NCI-H82 (cell line): ENCODE measurements around the gene C6.
"Not testable (repeated sequence)": the region's sequence is repeated elsewhere in the genome, so short reads cannot be mapped to it uniquely, and the experiment has no call there.

Experiments used
- DNase-seq: peaks from one replicate; lab custom pipeline; 2025; lab: John Stamatoyannopoulos, UW

Gene C6

GRCh38 chr5:41213340-41213739 lies at the start of gene C6:
C6 (minus strand) TSS chr5:41213532; CDS start chr5:41203230, 10,302 bp downstream.
- DNase-seq: no peak

GRCh38 chr5:41256400-41256799 lies 43.1 kb upstream of the C6 start:
- no peak for DNase-seq

- no peak for DNase-seq
Observed at GRCh38 chr5:41253109-41253508, 39.8 kb upstream of the C6 start.

- DNase-seq: no peak
Observed at GRCh38 chr5:41252036-41252435, 38.7 kb upstream of the C6 start.

GRCh38 chr5:41250351-41250987 lies 37.1 kb upstream of the C6 start:
- no peak for DNase-seq

- no peak for DNase-seq
Observed at GRCh38 chr5:41247135-41247534, 33.8 kb upstream of the C6 start.

- no peak for DNase-seq
Observed at GRCh38 chr5:41246376-41246775, 33.0 kb upstream of the C6 start.

GRCh38 chr5:41243558-41243957 lies 30.2 kb upstream of the C6 start:
- no peak for DNase-seq

- no peak for DNase-seq
Observed at GRCh38 chr5:41240985-41241384, 27.7 kb upstream of the C6 start.

GRCh38 chr5:41240390-41240789 lies 27.1 kb upstream of the C6 start:
- no peak for DNase-seq

GRCh38 chr5:41234475-41234874 lies 21.1 kb upstream of the C6 start:
- DNase-seq: no peak

GRCh38 chr5:41232797-41233196 lies 19.5 kb upstream of the C6 start:
- DNase-seq: no peak

- not testable (repeated sequence) for DNase-seq
Observed at GRCh38 chr5:41230276-41230675, 16.9 kb upstream of the C6 start.

- DNase-seq: no peak
Observed at GRCh38 chr5:41223962-41224361, 10.6 kb upstream of the C6 start.

- DNase-seq: no peak
Observed at GRCh38 chr5:41219658-41220269, 6.4 kb upstream of the C6 start.

- DNase-seq: no peak
Observed at GRCh38 chr5:41218929-41219657, 5.8 kb upstream of the C6 start.

- no peak for DNase-seq
Observed at GRCh38 chr5:41214182-41214581, 850 bp upstream of the C6 start.

- no peak for DNase-seq
Observed at GRCh38 chr5:41212935-41213334, 397 bp downstream of the C6 start.

GRCh38 chr5:41211417-41211816 lies 1.9 kb downstream of the C6 start:
- no peak for DNase-seq

- DNase-seq: not testable (repeated sequence)
Observed at GRCh38 chr5:41205475-41205874, 7.9 kb downstream of the C6 start.

- no peak for DNase-seq
Observed at GRCh38 chr5:41203033-41203432, 10.3 kb downstream of the C6 start.

GRCh38 chr5:41201082-41201772 lies 12.1 kb downstream of the C6 start:
- DNase-seq: no peak

- no peak for DNase-seq
Observed at GRCh38 chr5:41200506-41200905, 12.8 kb downstream of the C6 start.
